ENCODE results near the gene CCDC9.
"Not testable (repeated sequence)": the region's sequence is repeated elsewhere in the genome, so short reads cannot be mapped to it uniquely, and the experiment has no call there.

Gene CCDC9

GRCh38 chr19:47232422-47233211, 23.7 kb upstream of the CCDC9 start:
- DNase-seq (ENCODE audit: low read depth in 3 of 3): no peak

GRCh38 chr19:47236072-47236675, 20.2 kb upstream of the CCDC9 start:
- DNase-seq (ENCODE audit: low read depth in 3 of 3): no peak

GRCh38 chr19:47239152-47239551, 17.2 kb upstream of the CCDC9 start:
- DNase-seq (ENCODE audit: low read depth in 3 of 3): no peak

GRCh38 chr19:47239610-47240296, 16.6 kb upstream of the CCDC9 start:
- DNase-seq (ENCODE audit: low read depth in 3 of 3): peak in 1 of 3 donors; percentile 34

GRCh38 chr19:47240556-47240955, 15.8 kb upstream of the CCDC9 start:
- DNase-seq (ENCODE audit: low read depth in 3 of 3): no peak

GRCh38 chr19:47240996-47241918, 15.1 kb upstream of the CCDC9 start:
- peak; percentile 58 to 93 (median 60) for DNase-seq (ENCODE audit: low read depth in 3 of 3)

- DNase-seq (ENCODE audit: low read depth in 3 of 3): no peak
Measured at GRCh38 chr19:47241919-47242577, 14.3 kb upstream of the CCDC9 start.

- DNase-seq (ENCODE audit: low read depth in 3 of 3): no peak
Measured at GRCh38 chr19:47243364-47243775, 13.0 kb upstream of the CCDC9 start.

GRCh38 chr19:47243776-47244547, 12.4 kb upstream of the CCDC9 start:
- DNase-seq (ENCODE audit: low read depth in 3 of 3): peak; percentile 83 to 90 (median 84)

- DNase-seq (ENCODE audit: low read depth in 3 of 3): peak; percentile 65 to 74 (median 68)
Measured at GRCh38 chr19:47247308-47247990, 8.9 kb upstream of the CCDC9 start.

- DNase-seq (ENCODE audit: low read depth in 3 of 3): not testable (repeated sequence)
Measured at GRCh38 chr19:47253016-47253415, 3.3 kb upstream of the CCDC9 start.

- DNase-seq (ENCODE audit: low read depth in 3 of 3): no peak
Measured at GRCh38 chr19:47253467-47253881, 2.9 kb upstream of the CCDC9 start.

GRCh38 chr19:47253970-47254369, 2.4 kb upstream of the CCDC9 start:
- no peak for DNase-seq (ENCODE audit: low read depth in 3 of 3)

GRCh38 chr19:47256693-47257410, 527 bp downstream of the CCDC9 start:
- peak; percentile 100 for DNase-seq (ENCODE audit: low read depth in 3 of 3)

GRCh38 chr19:47257411-47258169, 1.3 kb downstream of the CCDC9 start:
- no peak for DNase-seq (ENCODE audit: low read depth in 3 of 3)

GRCh38 chr19:47258434-47258833, 2.1 kb downstream of the CCDC9 start:
- DNase-seq (ENCODE audit: low read depth in 3 of 3): no peak

- DNase-seq (ENCODE audit: low read depth in 3 of 3): no peak
Measured at GRCh38 chr19:47258895-47259555, 2.7 kb downstream of the CCDC9 start.

GRCh38 chr19:47260476-47260875, 4.2 kb downstream of the CCDC9 start:
- no peak for DNase-seq (ENCODE audit: low read depth in 3 of 3)

All from stimulated activated CD4-positive, alpha-beta T cell treated with anti-CD3 and anti-CD28 coated beads, TNF-alpha, amount 100 ng/mL, for 48 hours (primary cell).